GM12878 (cell line): ENCODE measurements around the gene MYO15A. TPM values are rescaled to one million over a fixed set of nuclear protein-coding genes. Genes with fewer than 3 reads are reported as not detected.
A peak's percentile ranks its signal among the peaks of the same experiment; 100 is the strongest.

Experiments
- ATAC-seq: fragments of 200-7000 bp; cut with Tn5 transposase; 3 replicates; pipeline ENCODE4 v1.9.1; 2020; ENCODE audit warnings: mild to moderate bottlenecking, moderate library complexity
- BruUV-seq: library from RNA; stranded (reverse); fragments of 400-500 nt; replicated peaks from 2 replicates; lab custom pipeline; 2021; lab: Mats Ljungman, UMichigan
- CTCF ChIA-PET: fragments of 300-600 bp; sonication (Branson Sonifier 250); formaldehyde crosslinking; extraction: SDS; loops from one replicate; lab custom pipeline; 2021; ENCODE audit warnings: inconsistent platforms; lab: Yijun Ruan, JAX
- POLR2A ChIA-PET: fragments of 350-600 bp; formaldehyde crosslinking; extraction: SDS; loops from one replicate; lab custom pipeline; 2021; ENCODE audit warnings: inconsistent platforms; lab: Charles Lee
- RAD21 ChIA-PET: fragments of 300-600 bp; sonication (Branson Sonifier 250); formaldehyde crosslinking; loops from one replicate; lab custom pipeline; 2023; ENCODE audit warnings: antibody characterized with exemption; ENCODE audit not compliant: unreplicated experiment; lab: Charles Lee
- SMC1A ChIA-PET: fragments of 300-600 bp; sonication (Branson Sonifier 250); formaldehyde crosslinking; loops from one replicate; lab custom pipeline; 2023; ENCODE audit not compliant: unreplicated experiment, uncharacterized antibody; lab: Charles Lee
- DNase-seq: peaks from one replicate; pipeline ENCODE4 v3.0.0-alpha.2; 2011; ENCODE audit warnings: low read depth, low spot score
- FAIRE-seq: peaks from 3 replicates; lab custom pipeline; 2011; peaks lifted over from hg19 to GRCh38; lab: Jason Lieb, UNC
- H2AFZ ChIP-seq: 2 replicates; pipeline ENCODE4 v1.6.0; 2011; ENCODE audit warnings: low read depth, low read length, control low read depth; ENCODE audit not compliant: control insufficient read depth
- H3K27ac ChIP-seq: 2 replicates; pipeline ENCODE4 v1.5.1; 2011; ENCODE audit warnings: control low read depth; ENCODE audit not compliant: control insufficient read depth, insufficient read depth
- H3K27me3 ChIP-seq, 2 experiments: replicated peaks in 1 of 2; 2 replicates each; pipeline versions ENCODE4 v1.6.0 to v1.6.1; 2011; ENCODE audit warnings: low read length in 1 of 2; ENCODE audit not compliant: control insufficient read depth in 2 of 2, insufficient read depth in 2 of 2
- H3K36me3 ChIP-seq, 2 experiments: 2 replicates each; pipeline ENCODE4 v1.5.1; 2011; ENCODE audit warnings: low read length in 1 of 2; ENCODE audit not compliant: control insufficient read depth in 2 of 2, insufficient read depth in 2 of 2
- H3K4me1 ChIP-seq: 2 replicates; pipeline ENCODE4 v1.6.1; 2011; ENCODE audit warnings: mild to moderate bottlenecking, low read length, moderate library complexity, mixed read lengths; ENCODE audit not compliant: control insufficient read depth, insufficient read depth
- H3K4me2 ChIP-seq: 2 replicates; pipeline ENCODE4 v1.6.0; 2011; ENCODE audit warnings: control low read depth; ENCODE audit not compliant: control insufficient read depth, insufficient read depth
- H3K4me3 ChIP-seq: fragments of 200-600 bp; sonication (generic); 2 replicates; pipeline ENCODE4 v1.5.1; 2016
- H3K79me2 ChIP-seq: 2 replicates; pipeline ENCODE4 v1.6.0; 2011; ENCODE audit warnings: low read length; ENCODE audit not compliant: control insufficient read depth, insufficient read depth
- H3K9ac ChIP-seq: 2 replicates; pipeline ENCODE4 v1.8.0; 2011; ENCODE audit warnings: low read length, control low read depth, mixed read lengths; ENCODE audit not compliant: control insufficient read depth, insufficient read depth
- H3K9me3 ChIP-seq: replicated peaks from 3 replicates; pipeline ENCODE4 v1.5.1; 2011; ENCODE audit warnings: mild to moderate bottlenecking, low read length; ENCODE audit not compliant: control insufficient read depth, insufficient read depth
- H4K20me1 ChIP-seq: 2 replicates; pipeline ENCODE4 v1.6.0; 2011; ENCODE audit not compliant: control insufficient read depth, insufficient read depth
- EGR1 ChIP-seq, 2 experiments: IDR thresholded peaks; 1 replicate in 1 of 2; 2 replicates in 1 of 2; pipeline ENCODE4 v1.6.1; 2011 to 2012; ENCODE audit warnings: low read depth in 2 of 2, low read length in 2 of 2, borderline replicate concordance in 1 of 2, mild to moderate bottlenecking in 1 of 2, moderate library complexity in 1 of 2
- NR2F1 ChIP-seq: fragments of 450-650 bp; conservative IDR thresholded peaks from 2 replicates; pipeline ENCODE4 v1.6.1; 2017; ENCODE audit warnings: mild to moderate bottlenecking
- POLR2AphosphoS5 ChIP-seq: IDR thresholded peaks from 2 replicates; pipeline ENCODE4 v1.6.1; 2011; ENCODE audit warnings: mild to moderate bottlenecking, low read length, inconsistent platforms
- WGBS: methylation state at CpG from one replicate; pipeline ENCODE4 v1.1.6; 2016; ENCODE audit warnings: low lambda C conversion rate; ENCODE audit not compliant: insufficient replicate concordance, insufficient coverage; ENCODE audit errors: missing lambda C conversion rate; 5-methylcytosine and 5-hydroxymethylcytosine counted together
- in situ Hi-C: fragments of 300-500 bp; cut with MboI; formaldehyde crosslinking; loops from 9 replicates; pipeline ENCODE4 v1.14.3; 2018; ENCODE audit warnings: mixed read lengths
- intact Hi-C: fragments of 100-400 bp; cut with micrococcal nuclease; formaldehyde crosslinking; loops from one replicate; pipeline ENCODE4 v1.14.2; 2022; ENCODE audit not compliant: unreplicated experiment
- polyA plus RNA-seq, 11 experiments: library from polyadenylated mRNA; depleted of rRNA in 4 of 11; unstranded in 6 of 11; stranded (reverse) in 5 of 11; fragments of >200 nt; fragmentation: Nextera tagmentation in 4 of 11; fragmentation: Illumina TruSeq in 1 of 11; extraction: Ambion mirVana in 4 of 11; extraction: Trizol in 1 of 11; gene quantifications; 1 replicate in 1 of 11; 2 replicates in 10 of 11; pipeline versions ENCODE4 v1.2.1 to v1.2.3, GENCODE V29; 2011 to 2016; ENCODE audit warnings: inconsistent platforms in 2 of 11, missing spikeins in 2 of 11, low read depth in 1 of 11
- total RNA-seq, 4 experiments: library from RNA; depleted of rRNA in 3 of 4; stranded (reverse); fragments of >200 nt in 3 of 4; fragmentation: Illumina TruSeq in 1 of 4; extraction: Trizol in 1 of 4; gene quantifications; 2 replicates each; pipeline versions ENCODE4 v1.2.1 to v1.2.3, GENCODE V29; 2013 to 2021
- TF ChIP-seq, protein P1 (sequence below): IDR thresholded peaks from 2 replicates; pipeline ENCODE4 v1.6.1; 2011; ENCODE audit warnings: low read depth, low read length, improper control_type of control experiment, borderline replicate concordance
- TF ChIP-seq, protein P2 (sequence below): fragments of 450-650 bp; IDR thresholded peaks from 2 replicates; pipeline ENCODE4 v1.6.1; 2016; ENCODE audit warnings: mild to moderate bottlenecking
- TF ChIP-seq, protein P3 (sequence below): fragments of 450-650 bp; conservative IDR thresholded peaks from 2 replicates; pipeline ENCODE4 v1.6.1; 2017; ENCODE audit warnings: mild to moderate bottlenecking, moderate library complexity

MYO15A gene
- total and polyA plus RNA-seq, 10 of the 15 experiments (the other 5 are each of a cell fraction or from before 2014, with no cell fraction given) = 0.03 to 0.77 (median 0.21) TPM; not detected in 4

DNA sequence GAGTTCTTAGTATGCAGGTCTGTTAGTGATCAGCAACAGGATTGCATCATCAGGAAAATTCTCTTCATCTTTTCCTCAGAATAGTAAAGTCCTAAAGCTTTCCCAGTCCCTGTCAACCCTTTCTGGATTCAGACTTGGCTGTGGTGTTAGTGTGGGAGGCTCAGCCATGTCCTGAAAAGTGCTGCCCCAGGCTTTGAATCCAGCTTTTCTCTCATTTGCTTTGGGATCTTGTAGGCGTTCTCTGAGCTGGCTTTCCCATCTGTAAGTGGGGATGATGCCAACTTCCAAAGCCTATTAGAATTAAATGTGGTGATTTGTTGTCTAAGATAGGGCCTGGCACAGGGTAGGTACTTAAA lies 78.0 kb downstream of the MYO15A start:
- no TSS peak for BruUV-seq
- H3K4me3 ChIP-seq = peak overlapping the region; percentile 83
- peak overlapping the region; percentile 95 for H3K4me2 ChIP-seq
- TF ChIP-seq EGR1 (IDR thresholded peaks at IDR 0.05; ENCODE audit: borderline replicate concordance in 1 of 2, low read depth in 2 of 2, low read length in 2 of 2) (no peak), NR2F1 (no peak), POLR2AphosphoS5 (no peak)
- TF ChIP-seq, protein P1, sequence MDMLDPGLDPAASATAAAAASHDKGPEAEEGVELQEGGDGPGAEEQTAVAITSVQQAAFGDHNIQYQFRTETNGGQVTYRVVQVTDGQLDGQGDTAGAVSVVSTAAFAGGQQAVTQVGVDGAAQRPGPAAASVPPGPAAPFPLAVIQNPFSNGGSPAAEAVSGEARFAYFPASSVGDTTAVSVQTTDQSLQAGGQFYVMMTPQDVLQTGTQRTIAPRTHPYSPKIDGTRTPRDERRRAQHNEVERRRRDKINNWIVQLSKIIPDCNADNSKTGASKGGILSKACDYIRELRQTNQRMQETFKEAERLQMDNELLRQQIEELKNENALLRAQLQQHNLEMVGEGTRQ = no peak
- TF ChIP-seq, protein P2, sequence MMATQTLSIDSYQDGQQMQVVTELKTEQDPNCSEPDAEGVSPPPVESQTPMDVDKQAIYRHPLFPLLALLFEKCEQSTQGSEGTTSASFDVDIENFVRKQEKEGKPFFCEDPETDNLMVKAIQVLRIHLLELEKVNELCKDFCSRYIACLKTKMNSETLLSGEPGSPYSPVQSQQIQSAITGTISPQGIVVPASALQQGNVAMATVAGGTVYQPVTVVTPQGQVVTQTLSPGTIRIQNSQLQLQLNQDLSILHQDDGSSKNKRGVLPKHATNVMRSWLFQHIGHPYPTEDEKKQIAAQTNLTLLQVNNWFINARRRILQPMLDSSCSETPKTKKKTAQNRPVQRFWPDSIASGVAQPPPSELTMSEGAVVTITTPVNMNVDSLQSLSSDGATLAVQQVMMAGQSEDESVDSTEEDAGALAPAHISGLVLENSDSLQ = no peak
- TF ChIP-seq, protein P3, sequence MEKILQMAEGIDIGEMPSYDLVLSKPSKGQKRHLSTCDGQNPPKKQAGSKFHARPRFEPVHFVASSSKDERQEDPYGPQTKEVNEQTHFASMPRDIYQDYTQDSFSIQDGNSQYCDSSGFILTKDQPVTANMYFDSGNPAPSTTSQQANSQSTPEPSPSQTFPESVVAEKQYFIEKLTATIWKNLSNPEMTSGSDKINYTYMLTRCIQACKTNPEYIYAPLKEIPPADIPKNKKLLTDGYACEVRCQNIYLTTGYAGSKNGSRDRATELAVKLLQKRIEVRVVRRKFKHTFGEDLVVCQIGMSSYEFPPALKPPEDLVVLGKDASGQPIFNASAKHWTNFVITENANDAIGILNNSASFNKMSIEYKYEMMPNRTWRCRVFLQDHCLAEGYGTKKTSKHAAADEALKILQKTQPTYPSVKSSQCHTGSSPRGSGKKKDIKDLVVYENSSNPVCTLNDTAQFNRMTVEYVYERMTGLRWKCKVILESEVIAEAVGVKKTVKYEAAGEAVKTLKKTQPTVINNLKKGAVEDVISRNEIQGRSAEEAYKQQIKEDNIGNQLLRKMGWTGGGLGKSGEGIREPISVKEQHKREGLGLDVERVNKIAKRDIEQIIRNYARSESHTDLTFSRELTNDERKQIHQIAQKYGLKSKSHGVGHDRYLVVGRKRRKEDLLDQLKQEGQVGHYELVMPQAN = no peak
- H3K9ac ChIP-seq = peak overlapping the region; percentile 89
- H3K4me1 ChIP-seq = peaks cover 8% of the 10 kb centered on the region
- H3K9me3 ChIP-seq = no peaks in the 10 kb centered on the region
- ATAC-seq (no peak), FAIRE-seq (no peak), DNase-seq (no peak)
- peaks cover 25% of the 10 kb centered on the region for H4K20me1 ChIP-seq
- peaks cover 7 to 15% of the 10 kb centered on the region in 2 experiments for H3K36me3 ChIP-seq
- in situ Hi-C loops (no loop called here), intact Hi-C loops (loop anchor here (2.0 kb wide), 1 partner anchor 46 kb away; no protein-coding TSS in a partner anchor)
- H3K27me3 ChIP-seq = no peaks in the 10 kb centered on the region
- H3K27ac ChIP-seq = peak overlapping the region; percentile 22
- ChIA-PET RAD21 (interaction anchor here (1.9 kb wide), 1 partner anchor 45 kb away, joined by 9 read pairs; no protein-coding TSS in a partner anchor), SMC1A (interaction anchor here (1.3 to 1.7 kb wide), 5 partner anchors 11 to 98 kb away, joined by 3 to 5 read pairs (median 4); no protein-coding TSS in a partner anchor), POLR2A (interaction anchor here (1.4 kb wide), 1 partner anchor 28 kb away, joined by 4 read pairs; no protein-coding TSS in a partner anchor), CTCF (interaction anchor here (0.9 to 5.3 kb wide), 6 partner anchors 11 to 45 kb away, joined by 3 to 43 read pairs (median 4); no protein-coding TSS in a partner anchor)
- no peak overlapping the region for H2AFZ ChIP-seq
- peaks cover 78% of the 10 kb centered on the region for H3K79me2 ChIP-seq
- WGBS = 0% methylated on average over 1 of the region's 1 CpG
